Measurements from ENCODE around the gene ZGPAT.

Gene ZGPAT

DNA sequence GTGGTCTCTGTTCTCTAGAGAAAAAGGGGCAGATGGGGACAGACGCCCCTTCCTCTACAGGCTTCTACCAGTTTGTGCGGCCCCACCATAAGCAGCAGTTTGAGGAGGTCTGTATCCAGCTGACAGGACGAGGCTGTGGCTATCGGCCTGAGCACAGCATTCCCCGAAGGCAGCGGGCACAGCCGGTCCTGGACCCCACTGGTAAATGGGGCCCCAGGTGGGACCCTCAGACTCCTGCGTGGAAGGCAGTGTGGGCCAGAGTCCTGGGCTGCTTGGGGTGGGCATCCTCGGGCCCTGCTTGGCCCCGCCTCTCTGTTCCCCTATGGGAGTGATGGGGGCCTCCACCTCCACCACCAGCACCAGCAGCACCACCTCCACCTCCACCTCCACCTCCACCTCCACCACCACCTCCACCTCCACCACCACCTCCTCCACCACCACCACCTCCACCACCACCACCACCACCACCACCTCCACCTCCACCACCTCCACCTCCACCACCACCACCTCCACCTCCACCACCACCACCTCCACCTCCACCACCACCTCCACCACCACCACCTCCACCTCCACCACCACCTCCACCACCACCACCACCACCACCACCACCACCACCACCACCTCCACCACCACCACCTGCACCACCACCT is 14.6 kb upstream of the ZGPAT start:
- no peak for DNase-seq

GRCh38 chr20:63693733-63694583 is 13.9 kb upstream of the ZGPAT start:
- DNase-seq = no peak

GRCh38 chr20:63694584-63695423 is 13.0 kb upstream of the ZGPAT start:
- DNase-seq = no peak

DNA sequence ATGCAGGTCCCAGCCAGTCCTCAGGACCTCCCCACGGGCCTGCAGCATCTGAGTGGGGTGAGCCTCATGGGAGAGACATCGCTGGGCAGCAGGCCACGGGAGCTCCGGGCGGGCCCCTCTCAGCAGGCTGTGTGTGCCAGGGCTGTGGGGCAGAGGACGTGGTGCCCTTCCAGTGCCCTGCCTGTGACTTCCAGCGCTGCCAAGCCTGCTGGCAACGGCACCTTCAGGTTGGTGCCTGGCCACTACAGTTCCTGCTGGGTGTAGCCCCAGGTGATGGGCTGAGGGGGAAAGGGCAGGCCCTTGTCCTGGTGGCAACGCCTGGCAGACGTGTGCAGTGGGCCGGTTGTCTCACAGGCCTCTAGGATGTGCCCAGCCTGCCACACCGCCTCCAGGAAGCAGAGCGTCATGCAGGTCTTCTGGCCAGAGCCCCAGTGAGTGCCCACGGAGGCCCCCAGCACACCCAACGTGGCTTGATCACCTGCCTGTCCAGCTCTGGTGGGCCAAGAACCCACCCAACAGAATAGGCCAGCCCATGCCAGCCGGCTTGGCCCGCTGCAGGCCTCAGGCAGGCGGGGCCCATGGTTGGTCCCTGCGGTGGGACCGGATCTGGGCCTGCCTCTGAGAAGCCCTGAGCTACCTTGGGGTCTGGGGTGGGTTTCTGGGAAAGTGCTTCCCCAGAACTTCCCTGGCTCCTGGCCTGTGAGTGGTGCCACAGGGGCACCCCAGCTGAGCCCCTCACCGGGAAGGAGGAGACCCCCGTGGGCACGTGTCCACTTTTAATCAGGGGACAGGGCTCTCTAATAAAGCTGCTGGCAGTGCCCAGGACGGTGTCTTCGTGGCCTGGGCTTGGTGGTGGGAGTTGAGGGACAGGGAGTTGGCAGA is 12.2 kb upstream of the ZGPAT start:
- DNase-seq = no peak

GRCh38 chr20:63696306-63696627 is 11.6 kb upstream of the ZGPAT start:
- no peak for DNase-seq

DNA sequence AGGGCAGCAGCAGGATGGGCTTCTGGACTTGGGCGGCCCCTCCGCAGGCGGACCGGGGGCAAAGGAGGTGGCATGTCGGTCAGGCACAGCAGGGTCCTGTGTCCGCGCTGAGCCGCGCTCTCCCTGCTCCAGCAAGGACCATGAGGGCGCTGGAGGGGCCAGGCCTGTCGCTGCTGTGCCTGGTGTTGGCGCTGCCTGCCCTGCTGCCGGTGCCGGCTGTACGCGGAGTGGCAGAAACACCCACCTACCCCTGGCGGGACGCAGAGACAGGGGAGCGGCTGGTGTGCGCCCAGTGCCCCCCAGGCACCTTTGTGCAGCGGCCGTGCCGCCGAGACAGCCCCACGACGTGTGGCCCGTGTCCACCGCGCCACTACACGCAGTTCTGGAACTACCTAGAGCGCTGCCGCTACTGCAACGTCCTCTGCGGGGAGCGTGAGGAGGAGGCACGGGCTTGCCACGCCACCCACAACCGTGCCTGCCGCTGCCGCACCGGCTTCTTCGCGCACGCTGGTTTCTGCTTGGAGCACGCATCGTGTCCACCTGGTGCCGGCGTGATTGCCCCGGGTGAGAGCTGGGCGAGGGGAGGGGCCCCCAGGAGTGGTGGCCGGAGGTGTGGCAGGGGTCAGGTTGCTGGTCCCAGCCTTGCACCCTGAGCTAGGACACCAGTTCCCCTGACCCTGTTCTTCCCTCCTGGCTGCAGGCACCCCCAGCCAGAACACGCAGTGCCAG is 11.0 kb upstream of the ZGPAT start, which contains the start of gene TNFRSF6B:
Gene TNFRSF6B, plus strand, starts transcription at position 25 of the 729 bp plus-strand sequence. Its CDS starts 116 bp downstream, at position 141.
- no peak for DNase-seq

DNA sequence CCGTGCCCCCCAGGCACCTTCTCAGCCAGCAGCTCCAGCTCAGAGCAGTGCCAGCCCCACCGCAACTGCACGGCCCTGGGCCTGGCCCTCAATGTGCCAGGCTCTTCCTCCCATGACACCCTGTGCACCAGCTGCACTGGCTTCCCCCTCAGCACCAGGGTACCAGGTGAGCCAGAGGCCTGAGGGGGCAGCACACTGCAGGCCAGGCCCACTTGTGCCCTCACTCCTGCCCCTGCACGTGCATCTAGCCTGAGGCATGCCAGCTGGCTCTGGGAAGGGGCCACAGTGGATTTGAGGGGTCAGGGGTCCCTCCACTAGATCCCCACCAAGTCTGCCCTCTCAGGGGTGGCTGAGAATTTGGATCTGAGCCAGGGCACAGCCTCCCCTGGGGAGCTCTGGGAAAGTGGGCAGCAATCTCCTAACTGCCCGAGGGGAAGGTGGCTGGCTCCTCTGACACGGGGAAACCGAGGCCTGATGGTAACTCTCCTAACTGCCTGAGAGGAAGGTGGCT is 10.4 kb upstream of the ZGPAT start:
- no peak for DNase-seq

GRCh38 chr20:63697868-63698545 is 9.8 kb upstream of the ZGPAT start:
- no peak for DNase-seq

DNA sequence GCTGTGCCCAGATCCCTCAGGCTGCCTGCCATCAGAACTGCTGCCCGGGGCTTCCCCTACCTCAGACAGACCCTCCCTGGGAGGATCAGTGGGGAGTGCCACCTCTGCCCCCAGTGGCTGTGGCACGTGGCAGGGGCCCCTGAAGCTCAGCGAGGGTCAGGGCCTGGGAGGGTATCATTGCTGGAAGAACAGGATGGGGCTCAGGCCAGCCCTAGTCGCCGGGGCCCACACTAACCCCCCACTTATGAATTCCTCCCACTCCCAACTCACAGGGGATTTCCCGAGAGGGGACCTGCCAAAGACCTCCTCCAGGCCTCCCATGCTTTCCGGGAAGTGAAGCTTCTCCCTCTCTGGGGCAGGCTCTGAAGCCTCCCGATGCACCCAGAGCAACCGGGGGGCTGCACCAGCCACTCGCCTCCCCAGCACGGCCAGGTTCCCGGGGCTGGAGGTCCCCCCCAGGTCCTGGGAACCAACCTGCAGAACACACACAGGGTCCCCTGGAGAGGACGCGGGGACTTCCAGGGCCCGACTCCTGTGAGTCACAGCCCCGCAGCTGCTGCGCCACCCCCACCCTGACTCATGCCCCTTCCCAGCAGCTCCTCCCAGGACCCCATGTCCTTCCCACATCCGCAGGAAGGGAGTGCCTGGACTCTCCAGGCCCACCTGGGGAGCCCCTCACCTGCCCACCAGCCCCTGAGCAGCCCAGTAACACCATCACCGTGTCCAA is 8.9 kb upstream of the ZGPAT start:
- no peak for DNase-seq

GRCh38 chr20:63699466-63700198 is 8.2 kb upstream of the ZGPAT start:
- DNase-seq = no peak

- no peak for DNase-seq
These were observed 7.4 kb upstream of the ZGPAT start for GRCh38 chr20:63700199-63701050.

DNA sequence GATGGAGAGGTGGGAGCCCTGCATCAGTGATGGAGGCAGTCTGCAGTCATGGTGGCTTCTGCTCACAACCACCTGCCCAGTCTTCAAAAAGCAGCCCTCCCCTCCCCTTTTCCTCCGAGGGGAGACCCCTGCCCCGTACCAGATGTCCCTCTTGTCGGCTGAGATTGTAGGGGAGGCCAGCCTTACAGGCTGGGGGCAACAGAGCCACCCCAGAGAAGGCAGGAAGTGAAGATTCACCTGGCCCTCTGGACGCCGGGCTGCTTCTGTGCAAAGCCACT is 6.8 kb upstream of the ZGPAT start:
- no peak for DNase-seq

- DNase-seq = no peak
These were observed 6.4 kb upstream of the ZGPAT start for GRCh38 chr20:63701329-63702035.

DNA sequence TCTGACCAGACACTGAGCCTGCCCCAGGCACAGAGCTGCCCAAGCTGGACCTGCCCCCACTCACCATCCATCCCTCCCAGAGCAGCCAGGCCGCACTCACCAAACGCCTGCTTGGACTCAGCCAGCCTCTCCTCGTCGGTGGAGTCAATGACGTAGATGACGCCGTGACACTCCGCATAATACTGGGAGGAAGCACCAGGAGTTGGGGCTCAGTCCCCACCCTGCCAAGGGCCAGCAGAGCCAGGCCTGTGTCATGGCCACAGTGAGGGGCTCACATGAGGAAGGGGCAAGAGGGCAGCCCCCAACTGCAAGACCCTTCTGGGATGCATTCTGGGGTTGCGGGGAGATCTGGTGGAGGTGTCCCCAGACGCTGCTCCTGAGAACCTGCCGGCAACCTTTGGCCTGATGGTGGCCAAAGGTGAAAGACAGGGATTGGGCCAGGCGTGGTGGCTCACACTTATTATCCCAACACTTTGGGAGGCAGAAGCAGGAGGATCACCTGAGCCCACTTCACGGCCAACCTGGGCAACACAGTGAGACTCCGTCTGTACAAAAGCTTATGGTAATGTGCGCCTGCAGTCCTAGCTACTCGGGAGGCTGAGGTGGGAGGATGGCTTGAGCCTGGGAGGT is 5.7 kb upstream of the ZGPAT start:
- no peak for DNase-seq

DNA sequence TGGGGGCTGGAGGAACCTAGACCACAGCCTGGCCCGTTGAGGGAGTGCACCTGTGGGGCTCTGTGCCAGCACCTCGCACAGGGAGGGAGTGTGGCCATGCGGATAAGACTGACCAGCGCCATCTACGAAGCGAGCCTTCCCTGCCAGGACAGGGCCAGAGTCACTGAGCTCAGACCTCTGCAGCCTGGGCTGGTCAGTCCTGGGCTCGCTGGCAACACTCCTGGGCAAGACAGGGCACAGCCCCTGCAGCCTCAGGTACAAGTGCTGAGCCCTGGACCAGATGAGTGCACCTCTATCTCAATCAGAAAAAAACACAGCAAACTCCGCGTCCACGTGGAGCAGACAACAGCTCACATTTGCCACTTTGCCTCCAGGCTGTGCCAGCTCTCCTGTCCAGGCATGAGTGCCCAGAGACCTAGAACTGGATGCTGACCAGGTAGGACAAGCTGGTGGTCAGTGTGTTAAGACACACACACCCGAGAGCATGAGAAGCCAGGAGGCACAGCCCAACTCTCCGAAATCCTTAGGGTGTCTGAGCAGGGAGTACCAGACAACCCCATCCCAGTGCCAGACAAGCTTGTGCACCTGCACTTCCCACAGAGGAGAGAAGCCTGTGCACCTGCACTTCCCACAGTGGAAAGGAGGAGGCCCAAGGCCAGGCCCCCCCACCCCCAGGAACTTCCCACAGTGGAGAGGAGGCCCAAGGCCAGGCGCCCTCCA is 4.9 kb upstream of the ZGPAT start:
- no peak for DNase-seq

DNA sequence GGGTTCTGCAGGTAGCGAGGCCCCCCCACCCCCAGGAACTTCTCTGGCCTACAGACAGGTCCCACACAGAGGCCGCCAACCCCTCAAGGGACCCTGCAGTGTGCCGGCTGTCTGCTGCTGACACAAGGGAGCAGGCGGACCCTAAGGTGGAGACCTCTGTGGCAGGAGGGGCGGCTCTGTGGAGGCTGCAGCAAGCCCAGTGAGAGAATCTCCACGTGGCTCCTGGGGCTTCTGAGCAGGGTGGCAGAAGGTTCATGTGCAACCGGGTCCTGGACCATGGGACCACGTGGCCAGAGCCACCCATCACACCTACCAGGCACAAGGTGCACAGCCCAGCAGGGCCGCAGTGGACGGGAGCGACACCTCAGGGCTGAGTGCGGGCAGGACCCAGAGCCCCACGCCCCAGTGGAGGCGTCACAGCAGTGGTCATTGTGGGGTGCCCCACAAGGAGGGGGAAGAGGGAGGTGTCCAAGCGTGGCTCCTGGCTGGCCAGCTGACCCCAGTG is 4.3 kb upstream of the ZGPAT start:
- no peak for DNase-seq
